Endothelial cell of umbilical vein (primary cell): ENCODE measurements around the gene TYSND1. TPM values are rescaled to one million over a fixed set of nuclear protein-coding genes. Genes with fewer than 3 reads are reported as not detected.

Experiments
- BruUV-seq: library from RNA; stranded (reverse); fragments of 400-500 nt; replicated peaks from 2 replicates; lab custom pipeline; 2021; lab: Mats Ljungman, UMichigan
- CTCF ChIA-PET: fragments of 300-600, 350-600 bp; sonication (Branson Sonifier 250); formaldehyde crosslinking; loops from one replicate; lab custom pipeline; 2021; ENCODE audit warnings: antibody characterized with exemption, inconsistent platforms; lab: Charles Lee
- POLR2A ChIA-PET: fragments of 300-600, 350-600 bp; sonication (Branson Sonifier 250); formaldehyde crosslinking; loops from one replicate; lab custom pipeline; 2021; ENCODE audit warnings: antibody characterized with exemption, inconsistent platforms; lab: Charles Lee
- DNase-seq: peaks from one replicate; pipeline ENCODE4 v3.0.0-alpha.2; 2011; ENCODE audit warnings: low read depth, low spot score
- FAIRE-seq: peaks from 2 replicates; lab custom pipeline; 2011; peaks lifted over from hg19 to GRCh38; lab: Jason Lieb, UNC
- H2AFZ ChIP-seq: 2 replicates; pipeline ENCODE4 v1.6.0; 2012; ENCODE audit warnings: low read depth, low read length, control low read depth, inconsistent platforms
- H3K27ac ChIP-seq: 2 replicates; pipeline ENCODE4 v1.5.1; 2011; ENCODE audit warnings: low read depth, mild to moderate bottlenecking, control low read depth, low read length, moderate library complexity; ENCODE audit not compliant: insufficient read depth
- H3K27me3 ChIP-seq, 2 experiments: 2 replicates each; pipeline versions ENCODE4 v1.6.0 to v1.6.1; 2011; ENCODE audit warnings: low read length in 2 of 2, mixed read lengths in 1 of 2; ENCODE audit not compliant: control insufficient read depth in 2 of 2, insufficient read depth in 2 of 2
- H3K36me3 ChIP-seq, 2 experiments: 2 replicates in 1 of 2; 3 replicates in 1 of 2; pipeline ENCODE4 v1.5.1; 2011; ENCODE audit warnings: low read length in 2 of 2, mild to moderate bottlenecking in 1 of 2, moderate library complexity in 1 of 2; ENCODE audit not compliant: control insufficient read depth in 2 of 2, insufficient read depth in 2 of 2; ENCODE audit errors: extremely low read depth in 1 of 2
- H3K4me1 ChIP-seq: 3 replicates; pipeline ENCODE4 v1.5.1; 2011; ENCODE audit warnings: mild to moderate bottlenecking, low read length; ENCODE audit not compliant: control insufficient read depth, insufficient read depth; ENCODE audit errors: extremely low read depth
- H3K4me2 ChIP-seq: 2 replicates; pipeline ENCODE4 v1.6.1; 2011; ENCODE audit warnings: low read length, control low read depth, mixed read lengths; ENCODE audit not compliant: insufficient read depth
- H3K4me3 ChIP-seq, 3 experiments: fragments of 200-600 bp in 1 of 3; sonication (generic), shearing (Covaris generic) in 1 of 3; replicated peaks in 1 of 3; 2 replicates each; pipeline ENCODE4 v1.5.1; 2011 to 2016; ENCODE audit warnings: control low read depth in 3 of 3, low read length in 3 of 3, mild to moderate bottlenecking in 2 of 3, inconsistent platforms in 1 of 3, low read depth in 1 of 3, moderate library complexity in 1 of 3; ENCODE audit not compliant: insufficient read depth in 1 of 3
- H3K79me2 ChIP-seq: 2 replicates; pipeline ENCODE4 v1.6.0; 2012; ENCODE audit warnings: low read length, inconsistent platforms; ENCODE audit not compliant: control insufficient read depth, insufficient read depth
- H3K9ac ChIP-seq: replicated peaks from 2 replicates; pipeline ENCODE3; 2011; ENCODE audit warnings: low read length, control low read depth; ENCODE audit not compliant: insufficient read depth; ENCODE audit errors: extremely low read depth
- H3K9me1 ChIP-seq: replicated peaks from 3 replicates; pipeline ENCODE4 v1.6.0; 2011; ENCODE audit warnings: mild to moderate bottlenecking, low read length; ENCODE audit not compliant: control insufficient read depth, insufficient read depth; ENCODE audit errors: extremely low read depth
- H3K9me3 ChIP-seq: replicated peaks from 2 replicates; pipeline ENCODE4 v1.5.1; 2012; ENCODE audit warnings: low read length, inconsistent platforms; ENCODE audit not compliant: control insufficient read depth, insufficient read depth
- H4K20me1 ChIP-seq: replicated peaks from 2 replicates; pipeline ENCODE3; 2011; ENCODE audit warnings: mild to moderate bottlenecking, low read length; ENCODE audit not compliant: control insufficient read depth, insufficient read depth; ENCODE audit errors: extremely low read depth
- GATA2 ChIP-seq: IDR thresholded peaks from 2 replicates; pipeline ENCODE4 v1.7.0; 2011; ENCODE audit warnings: low read depth, mild to moderate bottlenecking, moderate library complexity, mixed read lengths, low read length; ENCODE audit not compliant: insufficient read length, insufficient read depth
- MYC ChIP-seq: IDR thresholded peaks from one replicate; pipeline ENCODE4 v1.6.1; 2011; ENCODE audit warnings: mild to moderate bottlenecking, low read depth, low read length
- POLR2AphosphoS5 ChIP-seq: IDR thresholded peaks from 2 replicates; pipeline ENCODE4 v1.6.1; 2012; ENCODE audit warnings: low read depth, mild to moderate bottlenecking, control low read depth, low read length, moderate library complexity; ENCODE audit not compliant: insufficient read depth
- dilution Hi-C: fragments of 300-500 bp; cut with MboI; formaldehyde crosslinking; loops from one replicate; pipeline ENCODE4 v1.15.0; 2019; ENCODE audit warnings: low sequenced_read_pairs; ENCODE audit not compliant: extremely low pct_ligation_motif_present
- intact Hi-C: fragments of 100-400 bp; cut with micrococcal nuclease; formaldehyde crosslinking; loops from one replicate; pipeline ENCODE4 v1.10.0; 2022
- polyA plus RNA-seq, 4 experiments: library from polyadenylated mRNA; depleted of rRNA in 3 of 4; stranded (reverse) in 3 of 4; unstranded in 1 of 4; fragments of >200 nt; gene quantifications; 2 replicates each; pipeline versions ENCODE4 v1.2.1 to v1.2.3, GENCODE V29; 2011 to 2012; ENCODE audit warnings: missing spikeins in 1 of 4
- total RNA-seq: library from RNA; stranded (reverse); gene quantifications from 2 replicates; pipeline ENCODE4 v1.2.3, GENCODE V29; 2021
- TF ChIP-seq, protein P1 (sequence below): IDR thresholded peaks from 2 replicates; pipeline ENCODE4 v1.6.1; 2011; ENCODE audit not compliant: insufficient read depth, insufficient read length
- TF ChIP-seq, protein P2 (sequence below), 2 donors: IDR thresholded peaks; 1 replicate in 1 of 2; 2 replicates in 1 of 2; pipeline ENCODE4 v1.5.1; 2011; ENCODE audit warnings: low read length in 2 of 2, mild to moderate bottlenecking in 2 of 2, moderate library complexity in 2 of 2, control low read depth in 1 of 2, inconsistent platforms in 1 of 2, low read depth in 1 of 2; ENCODE audit not compliant: insufficient read depth in 1 of 2; ENCODE audit errors: extremely low read depth in 1 of 2

The TYSND1 gene
- total and polyA plus RNA-seq, 2 donors (not counting 3 experiments of a cell fraction or from before 2014, with no cell fraction given): 5.1 to 7.8 TPM

DNA sequence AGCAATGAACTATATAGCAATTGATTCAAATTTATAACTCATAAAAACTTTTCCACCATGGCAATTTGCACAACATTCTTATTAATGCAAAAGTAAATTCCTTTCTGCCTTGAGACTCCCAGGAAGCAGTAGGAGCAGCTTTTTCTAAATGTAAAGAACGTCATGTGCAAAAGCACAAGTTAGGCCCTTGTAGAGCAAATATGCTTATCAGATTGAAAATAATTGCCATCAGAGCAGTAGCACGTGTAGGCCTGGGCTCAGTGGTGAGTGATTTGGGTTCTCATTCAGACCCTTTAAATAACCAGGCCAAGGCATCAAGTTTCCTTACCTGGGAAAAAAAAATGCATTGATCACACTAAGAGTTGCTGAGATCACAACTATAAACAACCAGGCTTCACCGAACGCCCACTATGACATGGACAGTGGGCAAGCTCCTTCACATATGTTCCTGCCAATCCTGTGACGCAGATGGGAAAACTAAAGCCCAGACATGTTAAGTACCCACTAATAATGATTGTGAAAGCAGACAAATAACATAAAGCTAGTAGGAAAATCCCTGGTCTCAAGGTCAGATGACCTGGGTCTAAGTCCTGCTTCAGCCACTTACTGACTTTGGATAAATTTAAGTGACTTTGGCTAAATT, 45.9 kb upstream of the TYSND1 start:
- H3K27ac ChIP-seq: no peak overlapping the region
- intact Hi-C loops: no loop called here
- no peaks in the 10 kb centered on the region for H3K27me3 ChIP-seq
- H3K9me3 ChIP-seq: no peaks in the 10 kb centered on the region
- dilution Hi-C loops: no loop called here
- no peaks in the 10 kb centered on the region for H3K9me1 ChIP-seq
- H3K4me1 ChIP-seq: no peaks in the 10 kb centered on the region
- FAIRE-seq (no peak), DNase-seq (no peak)
- H3K79me2 ChIP-seq: no peaks in the 10 kb centered on the region
- no peak overlapping the region for H3K9ac ChIP-seq
- no peak overlapping the region for H3K4me3 ChIP-seq
- H3K4me2 ChIP-seq: no peak overlapping the region
- H2AFZ ChIP-seq: no peak overlapping the region
- no TSS peak for BruUV-seq
- no peaks in the 10 kb centered on the region for H3K36me3 ChIP-seq
- ChIA-PET CTCF (interaction anchor here (1.2 to 1.8 kb wide), 3 partner anchors 29 to 405 kb away, joined by 3 to 8 read pairs (median 4); no protein-coding TSS in a partner anchor), POLR2A (no interaction called here)
- TF ChIP-seq GATA2 (no peak), POLR2AphosphoS5 (no peak), MYC (no peak)
- TF ChIP-seq, protein P1, sequence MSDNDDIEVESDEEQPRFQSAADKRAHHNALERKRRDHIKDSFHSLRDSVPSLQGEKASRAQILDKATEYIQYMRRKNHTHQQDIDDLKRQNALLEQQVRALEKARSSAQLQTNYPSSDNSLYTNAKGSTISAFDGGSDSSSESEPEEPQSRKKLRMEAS: no peak
- TF ChIP-seq, protein P2, sequence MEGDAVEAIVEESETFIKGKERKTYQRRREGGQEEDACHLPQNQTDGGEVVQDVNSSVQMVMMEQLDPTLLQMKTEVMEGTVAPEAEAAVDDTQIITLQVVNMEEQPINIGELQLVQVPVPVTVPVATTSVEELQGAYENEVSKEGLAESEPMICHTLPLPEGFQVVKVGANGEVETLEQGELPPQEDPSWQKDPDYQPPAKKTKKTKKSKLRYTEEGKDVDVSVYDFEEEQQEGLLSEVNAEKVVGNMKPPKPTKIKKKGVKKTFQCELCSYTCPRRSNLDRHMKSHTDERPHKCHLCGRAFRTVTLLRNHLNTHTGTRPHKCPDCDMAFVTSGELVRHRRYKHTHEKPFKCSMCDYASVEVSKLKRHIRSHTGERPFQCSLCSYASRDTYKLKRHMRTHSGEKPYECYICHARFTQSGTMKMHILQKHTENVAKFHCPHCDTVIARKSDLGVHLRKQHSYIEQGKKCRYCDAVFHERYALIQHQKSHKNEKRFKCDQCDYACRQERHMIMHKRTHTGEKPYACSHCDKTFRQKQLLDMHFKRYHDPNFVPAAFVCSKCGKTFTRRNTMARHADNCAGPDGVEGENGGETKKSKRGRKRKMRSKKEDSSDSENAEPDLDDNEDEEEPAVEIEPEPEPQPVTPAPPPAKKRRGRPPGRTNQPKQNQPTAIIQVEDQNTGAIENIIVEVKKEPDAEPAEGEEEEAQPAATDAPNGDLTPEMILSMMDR (IDR thresholded peaks at IDR 0.05; ENCODE audit: extremely low read depth in 1 of 2, insufficient read depth in 1 of 2, low read depth in 1 of 2, low read length in 2 of 2): no peak
- H4K20me1 ChIP-seq: no peaks in the 10 kb centered on the region
